ENCODE data around the gene SLC24A2.

DNA sequence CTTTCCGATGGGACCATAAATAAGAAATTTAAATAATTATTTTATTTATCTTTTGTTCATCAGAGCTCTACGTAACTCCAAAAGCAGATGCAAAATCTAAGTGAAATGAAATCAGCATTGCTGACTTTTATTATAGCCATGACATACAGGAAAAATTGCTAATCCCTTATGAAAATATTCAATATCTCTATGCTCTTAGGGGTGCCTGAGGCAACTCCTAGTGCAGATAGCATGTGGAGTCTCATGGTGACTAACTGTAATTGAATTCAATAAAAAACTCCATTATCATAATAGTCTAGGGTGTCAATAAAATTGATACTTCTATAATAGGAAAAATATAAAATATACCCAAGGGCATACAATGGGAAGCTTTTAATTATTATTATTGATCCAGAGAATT is 42.6 kb downstream of the SLC24A2 start:
- no peak for TF ChIP-seq POLR2A (IDR thresholded peaks at IDR 0.05)
- TF ChIP-seq, protein P1, sequence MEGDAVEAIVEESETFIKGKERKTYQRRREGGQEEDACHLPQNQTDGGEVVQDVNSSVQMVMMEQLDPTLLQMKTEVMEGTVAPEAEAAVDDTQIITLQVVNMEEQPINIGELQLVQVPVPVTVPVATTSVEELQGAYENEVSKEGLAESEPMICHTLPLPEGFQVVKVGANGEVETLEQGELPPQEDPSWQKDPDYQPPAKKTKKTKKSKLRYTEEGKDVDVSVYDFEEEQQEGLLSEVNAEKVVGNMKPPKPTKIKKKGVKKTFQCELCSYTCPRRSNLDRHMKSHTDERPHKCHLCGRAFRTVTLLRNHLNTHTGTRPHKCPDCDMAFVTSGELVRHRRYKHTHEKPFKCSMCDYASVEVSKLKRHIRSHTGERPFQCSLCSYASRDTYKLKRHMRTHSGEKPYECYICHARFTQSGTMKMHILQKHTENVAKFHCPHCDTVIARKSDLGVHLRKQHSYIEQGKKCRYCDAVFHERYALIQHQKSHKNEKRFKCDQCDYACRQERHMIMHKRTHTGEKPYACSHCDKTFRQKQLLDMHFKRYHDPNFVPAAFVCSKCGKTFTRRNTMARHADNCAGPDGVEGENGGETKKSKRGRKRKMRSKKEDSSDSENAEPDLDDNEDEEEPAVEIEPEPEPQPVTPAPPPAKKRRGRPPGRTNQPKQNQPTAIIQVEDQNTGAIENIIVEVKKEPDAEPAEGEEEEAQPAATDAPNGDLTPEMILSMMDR (IDR thresholded peaks at IDR 0.05): no peak

All from uterus (tissue), 2 donors.